ENCODE measurements around the gene CFAP46.
"Not testable (repeated sequence)": the region's sequence is repeated elsewhere in the genome, so short reads cannot be mapped to it uniquely, and the experiment has no call there.

- TF ChIP-seq, protein P1, sequence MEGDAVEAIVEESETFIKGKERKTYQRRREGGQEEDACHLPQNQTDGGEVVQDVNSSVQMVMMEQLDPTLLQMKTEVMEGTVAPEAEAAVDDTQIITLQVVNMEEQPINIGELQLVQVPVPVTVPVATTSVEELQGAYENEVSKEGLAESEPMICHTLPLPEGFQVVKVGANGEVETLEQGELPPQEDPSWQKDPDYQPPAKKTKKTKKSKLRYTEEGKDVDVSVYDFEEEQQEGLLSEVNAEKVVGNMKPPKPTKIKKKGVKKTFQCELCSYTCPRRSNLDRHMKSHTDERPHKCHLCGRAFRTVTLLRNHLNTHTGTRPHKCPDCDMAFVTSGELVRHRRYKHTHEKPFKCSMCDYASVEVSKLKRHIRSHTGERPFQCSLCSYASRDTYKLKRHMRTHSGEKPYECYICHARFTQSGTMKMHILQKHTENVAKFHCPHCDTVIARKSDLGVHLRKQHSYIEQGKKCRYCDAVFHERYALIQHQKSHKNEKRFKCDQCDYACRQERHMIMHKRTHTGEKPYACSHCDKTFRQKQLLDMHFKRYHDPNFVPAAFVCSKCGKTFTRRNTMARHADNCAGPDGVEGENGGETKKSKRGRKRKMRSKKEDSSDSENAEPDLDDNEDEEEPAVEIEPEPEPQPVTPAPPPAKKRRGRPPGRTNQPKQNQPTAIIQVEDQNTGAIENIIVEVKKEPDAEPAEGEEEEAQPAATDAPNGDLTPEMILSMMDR (conservative IDR thresholded peaks at IDR 0.05; ENCODE audit: low read length) = not testable (repeated sequence)
- TF ChIP-seq EZH2phosphoT487 (IDR thresholded peaks at IDR 0.05; ENCODE audit: borderline replicate concordance, low read depth, low read length) = not testable (repeated sequence)
Measured at GRCh38 chr10:132956259-132956658, 13.9 kb upstream of the CFAP46 start.
